H1 (cell line): ENCODE data around the gene GFAP. TPM values are rescaled to one million over a fixed set of nuclear protein-coding genes. Genes with fewer than 3 reads are reported as not detected.

ENCODE experiments used
- CTCF ChIA-PET: fragments of 300-600 bp; sonication (Branson Sonifier 250); formaldehyde crosslinking; loops from one replicate; lab custom pipeline; 2021; ENCODE audit not compliant: partially characterized antibody; lab: Charles Lee
- POLR2A ChIA-PET: fragments of 300-600 bp; sonication (Branson Sonifier 250); formaldehyde crosslinking; loops from one replicate; lab custom pipeline; 2021; ENCODE audit warnings: inconsistent platforms; ENCODE audit not compliant: partially characterized antibody; lab: Charles Lee
- DNase-seq, 2 experiments: peaks; one replicate each; pipeline versions ENCODE4 v3.0.0 to v3.0.0-alpha.2; 2010 to 2022; ENCODE audit warnings: low spot score in 2 of 2, low read depth in 1 of 2, mixed read lengths in 1 of 2
- FAIRE-seq: peaks from 2 replicates; lab custom pipeline; 2011; peaks lifted over from hg19 to GRCh38; lab: Jason Lieb, UNC
- H2AFZ ChIP-seq: 2 replicates; pipeline ENCODE4 v1.8.1; 2012; ENCODE audit warnings: low read length, inconsistent platforms
- H2AK5ac ChIP-seq: 2 replicates; pipeline ENCODE4 v1.6.1; 2013; ENCODE audit warnings: low read depth, low read length
- H2BK120ac ChIP-seq: replicated peaks from 2 replicates; pipeline ENCODE3; 2013; ENCODE audit warnings: low read depth, low read length, inconsistent platforms
- H2BK12ac ChIP-seq: 2 replicates; pipeline ENCODE4 v1.6.1; 2013; ENCODE audit warnings: low read depth, low read length
- H2BK15ac ChIP-seq: 2 replicates; pipeline ENCODE4 v1.6.1; 2013; ENCODE audit warnings: low read length
- H2BK20ac ChIP-seq: 2 replicates; pipeline ENCODE4 v1.6.1; 2013; ENCODE audit warnings: low read length
- H2BK5ac ChIP-seq: 2 replicates; pipeline ENCODE4 v1.6.1; 2013; ENCODE audit warnings: low read depth, low read length
- H3K14ac ChIP-seq: 2 replicates; pipeline ENCODE4 v1.6.1; 2013; ENCODE audit warnings: inconsistent platforms; ENCODE audit not compliant: insufficient read length
- H3K18ac ChIP-seq: 2 replicates; pipeline ENCODE4 v1.6.1; 2013; ENCODE audit warnings: low read length; ENCODE audit errors: extremely low read depth
- H3K23ac ChIP-seq: 2 replicates; pipeline ENCODE4 v1.6.1; 2013; ENCODE audit warnings: inconsistent platforms; ENCODE audit not compliant: insufficient read length
- H3K23me2 ChIP-seq: 2 replicates; pipeline ENCODE4 v1.6.1; 2013; ENCODE audit warnings: low read depth, low read length
- H3K27ac ChIP-seq: 2 replicates; pipeline ENCODE4 v1.6.1; 2011; ENCODE audit warnings: low read depth, low read length, inconsistent platforms
- H3K27me3 ChIP-seq, 4 experiments: replicated peaks in 1 of 4; 1 replicate in 1 of 4; 2 replicates in 3 of 4; pipeline versions ENCODE4 v1.6.1 to v1.8.1; 2011 to 2013; ENCODE audit warnings: low read length in 3 of 4, mild to moderate bottlenecking in 3 of 4, inconsistent platforms in 2 of 4, mixed read lengths in 2 of 4, moderate library complexity in 1 of 4; ENCODE audit not compliant: control insufficient read depth in 3 of 4, insufficient read depth in 3 of 4; ENCODE audit errors: extremely low read depth in 1 of 4
- H3K36me3 ChIP-seq, 4 experiments: 2 replicates each; pipeline versions ENCODE4 v1.6.1 to v1.8.1; 2011 to 2013; ENCODE audit warnings: mild to moderate bottlenecking in 4 of 4, low read length in 3 of 4, moderate library complexity in 2 of 4, control low read depth in 1 of 4, inconsistent platforms in 1 of 4; ENCODE audit not compliant: insufficient read depth in 4 of 4, control insufficient read depth in 2 of 4
- H3K4ac ChIP-seq: replicated peaks from 2 replicates; pipeline ENCODE3; 2013; ENCODE audit warnings: low read length, low read depth, mixed read lengths, inconsistent platforms; ENCODE audit not compliant: insufficient read length
- H3K4me1 ChIP-seq, 4 experiments: replicated peaks in 1 of 4; 1 replicate in 1 of 4; 2 replicates in 3 of 4; pipeline versions ENCODE4 v1.6.1 to v1.8.1; 2011 to 2013; ENCODE audit warnings: low read length in 3 of 4, inconsistent platforms in 2 of 4, mixed read lengths in 1 of 4; ENCODE audit not compliant: insufficient read depth in 4 of 4, control insufficient read depth in 3 of 4
- H3K4me2 ChIP-seq, 2 experiments: 2 replicates each; pipeline versions ENCODE4 v1.6.1 to v1.8.1; 2011 to 2013; ENCODE audit warnings: low read depth in 2 of 2, low read length in 2 of 2, control low read depth in 1 of 2, inconsistent platforms in 1 of 2, mild to moderate bottlenecking in 1 of 2; ENCODE audit not compliant: insufficient read depth in 1 of 2
- H3K4me3 ChIP-seq, 4 experiments: fragments of 200-600, 300-600 bp in 1 of 4; sonication (generic), shearing (Covaris generic), sonication (Bioruptor Twin) in 1 of 4; 2 replicates each; pipeline versions ENCODE4 v1.5.1 to v1.8.1; 2011 to 2016; ENCODE audit warnings: low read length in 4 of 4, low read depth in 3 of 4, control low read depth in 2 of 4, inconsistent platforms in 2 of 4, mild to moderate bottlenecking in 2 of 4, mixed read lengths in 1 of 4, moderate library complexity in 1 of 4; ENCODE audit not compliant: insufficient read depth in 2 of 4; ENCODE audit errors: extremely low read depth in 1 of 4
- H3K56ac ChIP-seq: replicated peaks from 2 replicates; pipeline ENCODE3; 2013; ENCODE audit warnings: low read depth, mild to moderate bottlenecking, mixed read lengths, low read length, inconsistent platforms; ENCODE audit not compliant: insufficient read length
- H3K79me1 ChIP-seq: 2 replicates; pipeline ENCODE4 v1.6.1; 2013; ENCODE audit warnings: low read depth, low read length, control low read depth
- H3K79me2 ChIP-seq, 2 experiments: 2 replicates each; pipeline versions ENCODE4 v1.6.1 to v1.8.1; 2012 to 2013; ENCODE audit warnings: low read length in 2 of 2, mild to moderate bottlenecking in 2 of 2, inconsistent platforms in 1 of 2; ENCODE audit not compliant: insufficient read depth in 2 of 2, control insufficient read depth in 1 of 2
- H3K9ac ChIP-seq, 4 experiments: replicated peaks in 1 of 4; 1 replicate in 1 of 4; 2 replicates in 3 of 4; pipeline versions ENCODE4 v1.6.1 to v1.8.1; 2011 to 2013; ENCODE audit warnings: low read depth in 3 of 4, low read length in 3 of 4, control low read depth in 2 of 4, mild to moderate bottlenecking in 2 of 4, moderate library complexity in 2 of 4, inconsistent platforms in 1 of 4; ENCODE audit errors: extremely low read depth in 1 of 4
- H3K9me3 ChIP-seq, 2 experiments: 2 replicates each; pipeline versions ENCODE4 v1.6.1 to v1.8.1; 2012 to 2013; ENCODE audit warnings: mild to moderate bottlenecking in 2 of 2, moderate library complexity in 2 of 2, control low read depth in 1 of 2, inconsistent platforms in 1 of 2, low read depth in 1 of 2, low read length in 1 of 2, mixed read lengths in 1 of 2; ENCODE audit not compliant: insufficient read depth in 2 of 2
- H4K20me1 ChIP-seq, 2 experiments: replicated peaks in 1 of 2; 2 replicates each; pipeline versions ENCODE3 to v1.8.1; 2011 to 2013; ENCODE audit warnings: inconsistent platforms in 2 of 2, low read length in 2 of 2, mild to moderate bottlenecking in 1 of 2; ENCODE audit not compliant: insufficient read depth in 2 of 2, control insufficient read depth in 1 of 2
- H4K5ac ChIP-seq: 2 replicates; pipeline ENCODE4 v1.6.1; 2013; ENCODE audit warnings: low read length, low read depth, mixed read lengths, inconsistent platforms; ENCODE audit not compliant: insufficient read length
- H4K8ac ChIP-seq: 2 replicates; pipeline ENCODE4 v1.8.0; 2013; ENCODE audit warnings: mild to moderate bottlenecking, moderate library complexity, low read length, inconsistent platforms; ENCODE audit not compliant: insufficient read depth; ENCODE audit errors: extremely low read depth
- H4K91ac ChIP-seq: replicated peaks from 2 replicates; pipeline ENCODE3; 2013; ENCODE audit warnings: low read length, mixed read lengths, inconsistent platforms; ENCODE audit not compliant: insufficient read length
- EP300 ChIP-seq, 2 experiments: IDR thresholded peaks; 1 replicate in 1 of 2; 2 replicates in 1 of 2; pipeline ENCODE4 v1.6.1; 2011 to 2012; ENCODE audit warnings: low read depth in 2 of 2, low read length in 2 of 2, mild to moderate bottlenecking in 2 of 2, borderline replicate concordance in 1 of 2, inconsistent platforms in 1 of 2, moderate library complexity in 1 of 2
- HDAC6 ChIP-seq: IDR thresholded peaks from one replicate; pipeline ENCODE4 v1.7.1; 2012; ENCODE audit warnings: low read depth, mild to moderate bottlenecking, inconsistent platforms, low read length, moderate library complexity
- PHF8 ChIP-seq: fragments of 200-600 bp; sonication (generic); conservative IDR thresholded peaks from 2 replicates; pipeline ENCODE4 v1.7.1; 2012; ENCODE audit warnings: low read depth, mild to moderate bottlenecking, inconsistent platforms, low read length, moderate library complexity
- POLR2A ChIP-seq, 2 experiments: IDR thresholded peaks; 1 replicate in 1 of 2; 2 replicates in 1 of 2; pipeline ENCODE4 v1.6.1; 2011; ENCODE audit warnings: low read depth in 2 of 2, low read length in 2 of 2, mild to moderate bottlenecking in 2 of 2; ENCODE audit errors: control extremely low read depth in 1 of 2
- POLR2AphosphoS5 ChIP-seq: IDR thresholded peaks from 2 replicates; pipeline ENCODE4 v1.6.1; 2011; ENCODE audit warnings: low read depth, low read length
- RNF2 ChIP-seq: fragments of 200-900, 300-1000 bp; sonication (generic); IDR thresholded peaks from 2 replicates; pipeline ENCODE4 v1.7.1; 2016; ENCODE audit warnings: borderline replicate concordance, low read depth, mild to moderate bottlenecking, antibody characterized with exemption, low read length; ENCODE audit not compliant: poor library complexity, severe bottlenecking; ENCODE audit errors: missing control alignments
- TAF7 ChIP-seq: optimal IDR thresholded peaks from 2 replicates; pipeline ENCODE3; 2011; ENCODE audit warnings: low read depth, mild to moderate bottlenecking, inconsistent platforms, low read length, moderate library complexity, borderline replicate concordance
- TCF12 ChIP-seq: IDR thresholded peaks from 2 replicates; pipeline ENCODE4 v1.6.1; 2011; ENCODE audit warnings: low read depth, mild to moderate bottlenecking, low read length
- WGBS, 2 experiments: shearing (Covaris generic) in 1 of 2; methylation state at CpG; one replicate each; pipeline versions ENCODE4 v1.1.6 to v1.1.7; 2013 to 2015; ENCODE audit warnings: low lambda C conversion rate in 2 of 2, mixed read lengths in 2 of 2, inconsistent platforms in 1 of 2, low coverage in 1 of 2, missing lambda C conversion rate in 1 of 2; ENCODE audit not compliant: insufficient replicate concordance in 2 of 2, insufficient coverage in 1 of 2, insufficient read length in 1 of 2; ENCODE audit errors: extremely low coverage in 1 of 2, missing lambda C conversion rate in 1 of 2; 5-methylcytosine and 5-hydroxymethylcytosine counted together
- polyA plus RNA-seq, 7 experiments: library from polyadenylated mRNA; depleted of rRNA in 3 of 7; stranded (reverse) in 5 of 7; unstranded in 2 of 7; fragments of >200 nt in 5 of 7; fragments of 200-250 nt in 2 of 7; gene quantifications; 1 replicate in 5 of 7; 2 replicates in 1 of 7; 4 replicates in 1 of 7; pipeline versions ENCODE4 v1.2.1 to v1.2.3, GENCODE V29; 2011 to 2013; ENCODE audit warnings: missing spikeins in 2 of 7, mixed read lengths in 2 of 7
- total RNA-seq: library from RNA; stranded (reverse); fragmentation: NEBNext Ultra II Directional; extraction: Animal tissue kit (Norgen Biotek cat#: 25700); gene quantifications from 2 replicates; pipeline ENCODE4 v1.2.1, GENCODE V29; 2021
- TF ChIP-seq, protein P1 (sequence below): IDR thresholded peaks from 2 replicates; pipeline ENCODE4 v1.6.1; 2012; ENCODE audit warnings: low read length, inconsistent platforms

GFAP gene
- total and polyA plus RNA-seq, 2 of the 8 experiments (the other 6 are each of a cell fraction or from before 2014, with no cell fraction given): 1.3 to 1.5 TPM

DNA sequence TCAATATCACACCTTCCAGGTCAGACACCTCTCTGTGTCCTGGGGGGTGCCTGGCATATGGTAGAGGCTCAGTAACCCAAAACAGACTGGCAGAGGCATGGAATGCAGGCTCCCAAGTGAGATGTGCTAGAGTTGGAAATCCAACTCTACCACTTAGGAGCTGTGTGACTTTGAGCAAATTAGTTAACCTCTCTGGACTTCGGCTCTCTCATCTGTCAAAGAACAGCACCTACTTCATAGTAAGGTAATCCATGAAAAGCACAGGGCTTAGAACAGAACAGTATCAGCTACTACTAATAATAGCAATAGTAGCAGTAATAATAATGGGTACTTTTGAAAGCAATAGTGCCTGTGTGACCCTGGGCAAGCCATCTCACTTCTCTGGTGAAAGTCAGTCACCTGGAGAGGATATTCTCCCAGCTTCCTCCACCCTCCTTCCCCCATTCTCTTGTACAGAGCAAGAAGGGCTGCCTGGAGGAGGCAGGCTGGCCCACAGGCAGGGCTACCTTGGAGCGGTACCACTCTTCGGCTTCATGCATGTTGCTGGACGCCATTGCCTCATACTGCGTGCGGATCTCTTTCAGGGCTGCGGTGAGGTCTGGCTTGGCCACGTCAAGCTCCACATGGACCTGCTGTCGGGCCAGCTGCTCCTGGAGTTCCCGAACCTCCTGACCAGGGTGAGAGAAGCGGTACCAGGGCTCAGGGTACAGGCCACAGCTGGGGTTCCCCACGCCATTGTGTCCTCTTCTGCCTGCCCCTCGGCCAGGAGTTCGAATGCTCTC is 2.3 kb downstream of the GFAP start:
- Histone ChIP-seq H3K56ac (no peak overlapping the region), H3K14ac (no peak overlapping the region), H2BK5ac (no peak overlapping the region), H3K4me1 (peaks cover 0 to 5% (median 5%) of the 10 kb centered on the region in 4 experiments; a peak in 5 of 7 replicates), H3K23ac (no peak overlapping the region), H2BK20ac (peak overlapping the region; percentile 52; the same call in 1 of the 2 replicates), H4K20me1 (no peaks in the 10 kb centered on the region), H3K4me3 (no peak overlapping the region), H2BK15ac (no peak overlapping the region), H3K79me2 (no peaks in the 10 kb centered on the region), H2AFZ (no peak overlapping the region), H4K91ac (no peak overlapping the region), H3K79me1 (no peaks in the 10 kb centered on the region), H4K8ac (no peak overlapping the region), H3K4me2 (no peak overlapping the region), H3K27ac (no peak overlapping the region), H3K27me3 (peaks cover 0 to 21% (median 15%) of the 10 kb centered on the region in 4 experiments; a peak in 6 of 7 replicates), H3K9me3 (no peaks in the 10 kb centered on the region), H2AK5ac (peak overlapping the region; percentile 65; the same call in 1 of the 2 replicates), H3K4ac (peak overlapping the region; percentile 23), H4K5ac (no peak overlapping the region), H3K36me3 (no peaks in the 10 kb centered on the region), H3K23me2 (peaks cover 6% of the 10 kb centered on the region), H3K9ac (no peak overlapping the region), H2BK120ac (no peak overlapping the region), H2BK12ac (no peak overlapping the region), H3K18ac (no peak overlapping the region)
- CTCF ChIA-PET: interaction anchor here (0.6 to 8.4 kb wide), 14 partner anchors 9 to 222 kb away, joined by 3 to 83 read pairs (median 4); partner anchors contain the start of genes ACBD4 and EFTUD2
- POLR2A ChIA-PET: interaction anchor here (0.6 to 4.0 kb wide), 5 partner anchors 9 to 58 kb away, joined by 3 to 23 read pairs (median 4); partner anchors contain the start of gene EFTUD2
- FAIRE-seq: no peak
- no peak for DNase-seq
- 89% methylated on average over 14 of the region's 14 CpGs; no CpG with 5 or more reads in 1 of the 2 experiments for WGBS, 2 experiments
- TF ChIP-seq TAF7 (no peak), RNF2 (no peak), PHF8 (no peak), HDAC6 (no peak), EP300 (IDR thresholded peaks at IDR 0.05; ENCODE audit: borderline replicate concordance in 1 of 2, low read depth in 2 of 2, low read length in 2 of 2) (no peak), POLR2AphosphoS5 (no peak), POLR2A (IDR thresholded peaks at IDR 0.05; ENCODE audit: control extremely low read depth in 1 of 2, low read depth in 2 of 2, low read length in 2 of 2) (no peak), TCF12 (no peak)
- TF ChIP-seq, protein P1, sequence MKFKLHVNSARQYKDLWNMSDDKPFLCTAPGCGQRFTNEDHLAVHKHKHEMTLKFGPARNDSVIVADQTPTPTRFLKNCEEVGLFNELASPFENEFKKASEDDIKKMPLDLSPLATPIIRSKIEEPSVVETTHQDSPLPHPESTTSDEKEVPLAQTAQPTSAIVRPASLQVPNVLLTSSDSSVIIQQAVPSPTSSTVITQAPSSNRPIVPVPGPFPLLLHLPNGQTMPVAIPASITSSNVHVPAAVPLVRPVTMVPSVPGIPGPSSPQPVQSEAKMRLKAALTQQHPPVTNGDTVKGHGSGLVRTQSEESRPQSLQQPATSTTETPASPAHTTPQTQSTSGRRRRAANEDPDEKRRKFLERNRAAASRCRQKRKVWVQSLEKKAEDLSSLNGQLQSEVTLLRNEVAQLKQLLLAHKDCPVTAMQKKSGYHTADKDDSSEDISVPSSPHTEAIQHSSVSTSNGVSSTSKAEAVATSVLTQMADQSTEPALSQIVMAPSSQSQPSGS: no peak
